ENCODE results near the gene ANTXR1.

The ANTXR1 gene

DNA sequence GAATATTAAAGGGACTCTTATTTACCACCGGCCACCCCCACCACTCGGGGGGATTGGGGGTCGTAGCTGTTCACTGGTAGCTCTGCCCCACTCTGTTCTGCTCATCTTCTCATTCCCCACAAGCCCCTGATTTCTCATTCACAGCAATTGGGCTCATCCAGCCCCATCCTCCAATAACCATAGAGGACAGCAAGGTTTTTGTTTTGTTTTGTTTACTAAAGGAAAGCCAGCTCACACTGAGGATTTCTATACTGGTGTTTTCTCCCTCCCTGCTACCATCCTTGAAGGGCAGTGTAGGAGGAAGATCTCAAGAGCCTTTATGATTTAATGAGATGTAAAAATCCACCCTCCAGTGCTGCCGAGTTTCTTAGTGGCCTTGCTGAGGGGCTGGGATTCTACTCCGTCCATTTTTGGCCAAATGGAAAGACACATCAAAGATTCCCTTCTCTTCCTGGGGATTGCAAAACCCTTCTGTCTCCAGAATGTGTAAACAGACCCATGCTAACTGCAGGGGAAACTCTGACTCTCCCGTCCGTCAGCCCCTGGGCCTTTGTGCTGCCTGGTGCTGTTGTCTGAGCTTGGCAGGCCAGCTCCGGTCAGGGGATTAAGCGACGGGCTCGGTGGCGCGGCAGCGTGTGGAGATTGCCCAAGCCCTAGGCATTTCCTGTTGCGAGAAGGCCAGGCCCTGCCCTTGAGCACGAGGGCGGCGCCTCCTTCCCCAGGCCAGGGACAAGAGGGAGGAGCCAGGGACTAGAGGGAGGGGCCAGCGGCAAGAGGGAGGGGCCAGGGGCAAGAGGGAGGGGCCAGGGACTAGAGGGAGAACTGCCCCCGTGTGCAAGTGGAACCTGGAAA, 165.0 kb downstream of the ANTXR1 start:
- DNase-seq (ENCODE audit: low read depth in 2 of 3, low spot score in 1 of 3): no peak

- DNase-seq (ENCODE audit: low read depth in 2 of 3, low spot score in 1 of 3): no peak
These were observed 165.8 kb downstream of the ANTXR1 start for GRCh38 chr2:69178756-69179155.

DNA sequence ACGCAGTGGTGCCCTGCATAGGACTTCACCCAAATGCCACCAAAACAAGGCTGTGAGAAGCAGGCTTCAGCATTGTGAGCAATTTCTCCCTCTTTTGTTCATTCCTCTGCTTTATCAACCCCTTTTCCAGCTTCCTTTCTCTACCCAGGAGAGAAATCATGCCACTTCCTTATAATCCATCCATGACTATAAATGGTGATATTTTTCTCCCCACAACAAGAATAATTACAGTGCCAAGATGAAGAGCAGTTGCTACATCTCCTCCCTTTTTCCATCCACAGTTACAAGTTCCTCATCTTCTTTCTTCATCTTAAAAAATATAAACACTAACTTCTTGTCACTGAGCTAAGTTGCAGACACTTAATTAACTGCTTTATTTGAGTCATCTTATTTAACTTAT, 167.2 kb downstream of the ANTXR1 start:
- DNase-seq (ENCODE audit: low read depth in 2 of 3, low spot score in 1 of 3): no peak

DNA sequence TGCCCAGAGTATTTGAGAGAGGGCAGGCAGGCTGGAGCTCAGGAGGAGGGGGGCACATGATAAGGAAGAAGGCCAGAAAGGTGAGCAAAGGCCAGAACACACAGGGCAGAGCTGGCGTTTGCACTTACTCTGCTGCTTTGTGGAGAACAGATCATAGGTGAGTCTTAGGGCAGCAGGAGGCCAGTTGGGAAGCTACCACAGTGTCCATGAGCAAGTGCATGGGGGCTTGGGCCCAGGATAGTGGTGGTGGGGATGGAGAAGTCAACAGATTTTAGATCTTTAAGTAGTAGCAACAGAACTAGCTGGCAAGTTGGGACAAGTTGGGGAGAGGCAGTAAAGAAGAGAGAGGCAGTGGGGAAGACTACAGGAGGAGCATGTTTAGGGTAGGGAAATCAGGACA, 168.0 kb downstream of the ANTXR1 start:
- no peak for DNase-seq (ENCODE audit: low read depth in 2 of 3, low spot score in 1 of 3)

GRCh38 chr2:69181806-69182427, 168.9 kb downstream of the ANTXR1 start:
- DNase-seq (ENCODE audit: low read depth in 2 of 3, low spot score in 1 of 3): no peak

GRCh38 chr2:69183659-69184058, 170.7 kb downstream of the ANTXR1 start:
- no peak for DNase-seq (ENCODE audit: low read depth in 2 of 3, low spot score in 1 of 3)

GRCh38 chr2:69184224-69184623, 171.2 kb downstream of the ANTXR1 start:
- no peak for DNase-seq (ENCODE audit: low read depth in 2 of 3, low spot score in 1 of 3)

GRCh38 chr2:69185807-69186206, 172.8 kb downstream of the ANTXR1 start:
- DNase-seq (ENCODE audit: low read depth in 2 of 3, low spot score in 1 of 3): no peak

- no peak for DNase-seq (ENCODE audit: low read depth in 2 of 3, low spot score in 1 of 3)
These were observed 173.6 kb downstream of the ANTXR1 start for GRCh38 chr2:69186614-69187013.

GRCh38 chr2:69188182-69188900, 175.4 kb downstream of the ANTXR1 start:
- DNase-seq (ENCODE audit: low read depth in 2 of 3, low spot score in 1 of 3): no peak

- no peak for DNase-seq (ENCODE audit: low read depth in 2 of 3, low spot score in 1 of 3)
These were observed 177.9 kb downstream of the ANTXR1 start for GRCh38 chr2:69190743-69191404.

GRCh38 chr2:69191634-69192033, 178.7 kb downstream of the ANTXR1 start:
- DNase-seq (ENCODE audit: low read depth in 2 of 3, low spot score in 1 of 3): no peak

- DNase-seq (ENCODE audit: low read depth in 2 of 3, low spot score in 1 of 3): no peak
These were observed 179.4 kb downstream of the ANTXR1 start for GRCh38 chr2:69192176-69192945.

GRCh38 chr2:69195706-69196105, 182.7 kb downstream of the ANTXR1 start:
- no peak for DNase-seq (ENCODE audit: low read depth in 2 of 3, low spot score in 1 of 3)

DNA sequence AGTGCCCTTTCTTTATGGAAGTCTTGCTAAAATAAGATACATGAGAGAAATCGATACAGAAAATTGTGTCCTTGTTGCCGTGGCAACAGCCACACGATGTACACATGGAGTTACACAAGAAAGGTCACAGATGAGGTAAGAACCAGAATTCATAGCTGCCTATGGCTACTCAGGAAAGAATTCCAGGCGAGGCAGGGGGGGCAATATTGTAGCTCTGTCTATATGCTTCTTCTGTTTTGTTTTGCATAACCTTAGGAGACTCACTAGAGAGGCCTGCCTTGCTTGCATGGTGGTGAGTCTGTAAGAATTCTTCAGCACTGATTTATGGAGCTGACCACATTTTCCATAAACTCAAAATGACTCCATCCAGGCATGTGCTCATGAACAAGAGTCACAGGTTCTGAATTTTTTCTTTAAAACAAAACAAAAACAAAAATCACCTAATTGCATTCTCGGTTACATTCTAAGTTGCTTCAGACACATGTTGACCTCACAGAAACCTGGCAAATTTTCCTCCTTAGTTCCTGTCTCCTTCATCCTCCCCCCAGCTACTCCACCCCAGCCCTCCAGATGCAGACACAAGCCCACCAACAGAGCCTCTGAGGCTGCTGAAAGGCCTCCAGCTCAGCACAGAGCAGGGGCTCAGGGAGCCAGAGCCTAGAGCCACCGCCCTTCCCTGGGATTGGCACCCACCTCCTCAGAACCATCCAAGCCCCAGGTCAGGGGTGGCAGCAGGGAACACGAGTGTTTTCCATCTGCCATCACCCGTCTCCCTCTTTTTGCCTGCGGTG, 183.5 kb downstream of the ANTXR1 start:
- no peak for DNase-seq (ENCODE audit: low read depth in 2 of 3, low spot score in 1 of 3)

DNA sequence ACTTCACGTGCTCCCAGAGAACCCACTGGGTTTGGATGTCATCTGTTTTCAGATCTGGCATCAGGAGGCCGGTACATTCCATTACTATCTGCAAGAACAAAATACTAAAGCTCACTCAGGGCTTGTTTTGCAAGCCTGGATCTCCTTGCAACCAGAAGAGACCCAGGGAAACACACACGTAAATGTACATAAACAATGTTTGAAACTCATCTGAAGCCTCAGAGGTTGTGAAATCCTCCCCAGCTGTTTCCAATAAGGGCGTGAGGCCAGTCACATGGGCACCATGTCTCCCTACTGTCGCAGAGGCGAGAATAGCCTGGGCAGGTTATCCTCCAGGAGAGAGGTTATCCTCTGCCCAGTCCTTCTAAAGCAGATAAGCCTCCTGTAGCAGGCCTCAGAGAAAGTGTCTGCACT, 187.1 kb downstream of the ANTXR1 start:
- no peak for DNase-seq (ENCODE audit: low read depth in 2 of 3, low spot score in 1 of 3)

- DNase-seq (ENCODE audit: low read depth in 2 of 3, low spot score in 1 of 3): no peak
These were observed 188.3 kb downstream of the ANTXR1 start for GRCh38 chr2:69201259-69201658.

- DNase-seq (ENCODE audit: low read depth in 2 of 3, low spot score in 1 of 3): no peak
These were observed 189.3 kb downstream of the ANTXR1 start for GRCh38 chr2:69202327-69202726.

DNA sequence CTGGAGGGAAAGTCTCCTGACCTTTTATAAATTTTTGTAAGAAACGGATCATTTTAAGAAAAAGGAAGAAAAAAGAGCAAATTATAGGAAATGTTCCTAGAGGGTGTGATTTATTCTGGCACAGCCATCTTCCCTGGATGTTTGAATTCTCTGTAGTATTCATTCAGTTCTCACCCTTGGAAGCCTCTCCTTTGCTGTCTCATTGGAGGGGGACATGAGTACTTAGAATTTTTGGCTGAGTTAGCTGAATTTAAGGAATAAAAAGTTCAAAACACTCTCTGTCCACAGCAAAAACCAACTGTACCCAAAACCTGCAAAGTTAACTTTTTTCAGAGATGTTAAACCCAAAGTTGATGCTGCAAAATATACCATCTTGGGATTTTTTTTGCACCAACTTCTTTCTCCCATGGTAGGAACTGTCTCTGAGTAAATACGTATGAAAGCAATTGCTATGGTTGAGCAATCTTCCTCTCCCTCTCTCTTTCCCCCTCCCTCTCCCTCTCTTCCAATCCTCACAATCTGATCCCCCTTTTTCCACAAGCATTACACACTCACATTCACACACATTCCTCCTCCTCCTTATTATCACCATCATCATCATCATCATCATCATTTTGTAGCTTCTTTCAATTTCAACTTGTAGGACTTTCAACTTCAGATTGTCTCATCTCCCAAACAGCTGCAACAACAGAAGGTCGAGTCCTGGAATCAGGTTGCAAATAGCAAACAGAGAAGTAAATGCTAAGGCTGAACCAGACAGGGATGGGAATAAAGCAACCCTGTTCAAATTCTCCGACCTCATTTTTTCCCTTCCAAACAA, 190.4 kb downstream of the ANTXR1 start:
- no peak for DNase-seq (ENCODE audit: low read depth in 2 of 3, low spot score in 1 of 3)
